DND-41 (cell line): ENCODE results near the gene SOX2.

ENCODE experiments used
- CTCF ChIP-seq: IDR thresholded peaks from 2 replicates; pipeline ENCODE4 v1.5.1; 2012; ENCODE audit warnings: borderline replicate concordance, low read length, moderate library complexity, mild to moderate bottlenecking; ENCODE audit not compliant: poor library complexity, severe bottlenecking; ENCODE audit errors: extremely low read depth
- EZH2 ChIP-seq: IDR thresholded peaks from 3 replicates; pipeline ENCODE4 v1.6.1; 2012; ENCODE audit warnings: borderline replicate concordance, low read depth, mild to moderate bottlenecking, moderate library complexity, low read length, inconsistent platforms; ENCODE audit not compliant: severe bottlenecking

- TF ChIP-seq CTCF (no peak), EZH2 (no peak)
Observed at GRCh38 chr3:181719991-181720680, 8.4 kb downstream of the SOX2 start.
